ENCODE results near the gene MINDY3.

Gene MINDY3

DNA sequence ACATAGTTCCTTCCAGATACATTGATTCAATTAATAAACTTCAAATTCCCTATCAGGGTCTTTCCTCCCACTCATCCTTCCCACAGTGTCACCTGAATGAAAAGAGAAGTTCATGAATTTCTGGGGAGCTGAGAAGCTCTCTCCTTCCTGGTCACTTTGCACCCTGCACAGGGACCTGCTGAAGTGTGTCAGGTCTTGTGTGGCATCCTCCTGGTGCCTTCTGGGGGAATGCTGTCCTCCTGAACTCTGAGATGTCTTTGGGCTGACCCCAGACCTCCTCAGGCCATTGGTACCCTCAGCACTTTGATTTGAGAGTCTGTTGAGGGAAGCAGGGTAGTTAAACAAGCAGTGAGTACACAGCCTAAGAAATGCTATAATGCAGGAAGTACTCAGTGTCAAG, 101.0 kb downstream of the MINDY3 start:
- TF ChIP-seq SUZ12 (IDR thresholded peaks at IDR 0.05; ENCODE audit: extremely low read depth, insufficient read depth, insufficient read length) (no peak), ZNF274 (IDR thresholded peaks at IDR 0.05; ENCODE audit: low read depth, low read length) (no peak), YY1 (IDR thresholded peaks at IDR 0.05; ENCODE audit: insufficient read depth, insufficient read length) (no peak)
- Histone ChIP-seq H3K9ac (ENCODE audit: insufficient read length, low read depth) (no peak overlapping the region), H3K27me3 (ENCODE audit: insufficient read depth, insufficient read length) (no peaks in the 10 kb centered on the region), H3K9me3 (ENCODE audit: insufficient read depth, low read length) (no peaks in the 10 kb centered on the region), H3K4me1 (ENCODE audit: insufficient read depth, insufficient read length) (no peaks in the 10 kb centered on the region), H3K4me3 (ENCODE audit: insufficient read length, low read depth) (no peak overlapping the region), H3K36me3 (ENCODE audit: insufficient read depth, insufficient read length, low read length) (no peaks in the 10 kb centered on the region)
- DNase-seq (ENCODE audit: low read depth, low spot score), result no peak

DNA sequence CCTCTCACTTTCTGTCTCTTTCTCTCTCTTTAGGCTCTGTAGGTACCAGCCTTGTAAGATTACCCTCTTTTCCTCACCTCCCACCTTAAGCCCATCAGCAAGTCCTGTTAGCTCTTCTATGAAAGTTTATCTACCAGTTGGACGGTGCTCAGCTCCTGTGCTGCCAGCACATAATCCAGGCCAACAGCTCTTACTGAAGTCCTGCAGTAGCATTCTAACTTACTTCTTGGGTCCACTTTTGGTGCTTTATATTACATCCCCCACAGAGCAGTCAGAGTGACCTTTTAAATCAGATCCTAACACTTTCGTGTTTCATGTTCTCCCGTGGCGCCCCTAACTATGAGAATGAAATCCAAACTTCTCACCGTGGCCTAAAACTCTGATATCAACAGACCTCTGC, 101.7 kb downstream of the MINDY3 start:
- H3K4me1 ChIP-seq (ENCODE audit: insufficient read depth, insufficient read length), result no peaks in the 10 kb centered on the region
- TF ChIP-seq YY1 (IDR thresholded peaks at IDR 0.05; ENCODE audit: insufficient read depth, insufficient read length), result no peak
- TF ChIP-seq SUZ12 (IDR thresholded peaks at IDR 0.05; ENCODE audit: extremely low read depth, insufficient read depth, insufficient read length), result no peak
- TF ChIP-seq ZNF274 (IDR thresholded peaks at IDR 0.05; ENCODE audit: low read depth, low read length), result no peak
- H3K9ac ChIP-seq (ENCODE audit: insufficient read length, low read depth), result no peak overlapping the region
- DNase-seq (ENCODE audit: low read depth, low spot score), result no peak
- no peaks in the 10 kb centered on the region for H3K9me3 ChIP-seq (ENCODE audit: insufficient read depth, low read length)
- H3K27me3 ChIP-seq (ENCODE audit: insufficient read depth, insufficient read length), result no peaks in the 10 kb centered on the region
- no peaks in the 10 kb centered on the region for H3K36me3 ChIP-seq (ENCODE audit: insufficient read depth, insufficient read length, low read length)
- no peak overlapping the region for H3K4me3 ChIP-seq (ENCODE audit: insufficient read length, low read depth)

DNA sequence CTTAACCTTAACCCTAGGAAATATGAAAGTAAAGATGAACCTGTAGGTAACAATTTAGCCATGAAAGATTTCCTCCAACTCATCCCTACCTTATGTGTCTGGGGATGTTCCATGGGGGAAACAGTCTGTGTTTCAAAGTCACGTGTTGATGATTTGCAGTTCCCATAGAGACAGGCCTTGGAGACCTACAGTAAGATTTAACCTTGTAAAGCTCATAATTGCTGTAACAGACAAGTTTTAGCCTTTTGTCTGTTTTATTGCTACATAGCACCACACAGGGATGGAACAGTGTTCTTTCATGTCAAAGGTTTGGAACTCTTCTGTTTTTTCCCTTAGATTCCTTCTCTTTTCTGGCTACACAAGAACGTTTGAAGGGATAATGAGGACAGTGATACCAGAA, 105.4 kb downstream of the MINDY3 start:
- TF ChIP-seq YY1 (IDR thresholded peaks at IDR 0.05; ENCODE audit: insufficient read depth, insufficient read length) (no peak), ZNF274 (IDR thresholded peaks at IDR 0.05; ENCODE audit: low read depth, low read length) (no peak), SUZ12 (IDR thresholded peaks at IDR 0.05; ENCODE audit: extremely low read depth, insufficient read depth, insufficient read length) (no peak)
- H3K9ac ChIP-seq (ENCODE audit: insufficient read length, low read depth), result no peak overlapping the region

DNA sequence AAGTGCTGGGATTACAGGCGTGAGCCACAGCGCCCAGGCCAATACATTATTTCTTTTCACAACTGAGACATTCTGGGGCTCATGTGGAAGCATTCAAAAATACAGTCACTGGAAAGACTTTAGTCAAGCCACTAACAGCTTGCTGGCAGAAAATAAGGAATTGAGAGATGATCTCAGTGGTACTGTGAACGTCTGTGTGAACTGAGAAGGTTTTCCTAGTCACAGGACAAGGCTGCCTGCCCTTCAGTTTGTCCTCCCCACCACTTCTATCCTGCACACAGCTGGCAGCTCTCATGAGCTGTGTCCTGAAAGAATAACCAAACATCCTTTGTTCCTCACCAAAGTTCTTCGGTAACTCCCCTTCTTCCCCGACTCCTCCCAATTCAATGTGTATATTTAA, 109.3 kb downstream of the MINDY3 start:
- H3K27me3 ChIP-seq (ENCODE audit: insufficient read depth, insufficient read length), result no peaks in the 10 kb centered on the region
- H3K9me3 ChIP-seq (ENCODE audit: insufficient read depth, low read length), result no peaks in the 10 kb centered on the region
- TF ChIP-seq ZNF274 (IDR thresholded peaks at IDR 0.05; ENCODE audit: low read depth, low read length), result no peak
- no peak for TF ChIP-seq SUZ12 (IDR thresholded peaks at IDR 0.05; ENCODE audit: extremely low read depth, insufficient read depth, insufficient read length)
- TF ChIP-seq YY1 (IDR thresholded peaks at IDR 0.05; ENCODE audit: insufficient read depth, insufficient read length), result no peak
- H3K4me1 ChIP-seq (ENCODE audit: insufficient read depth, insufficient read length), result no peaks in the 10 kb centered on the region
- no peak overlapping the region for H3K9ac ChIP-seq (ENCODE audit: insufficient read length, low read depth)
- H3K4me3 ChIP-seq (ENCODE audit: insufficient read length, low read depth), result no peak overlapping the region
- no peaks in the 10 kb centered on the region for H3K36me3 ChIP-seq (ENCODE audit: insufficient read depth, insufficient read length, low read length)
- DNase-seq (ENCODE audit: low read depth, low spot score), result no peak

More for the DNA sequence above, 105.4 kb downstream of the MINDY3 start:
- no peak overlapping the region for H3K4me3 ChIP-seq (ENCODE audit: insufficient read length, low read depth)
- no peak for DNase-seq (ENCODE audit: low read depth, low spot score)
- no peaks in the 10 kb centered on the region for H3K27me3 ChIP-seq (ENCODE audit: insufficient read depth, insufficient read length)
- H3K36me3 ChIP-seq (ENCODE audit: insufficient read depth, insufficient read length, low read length), result no peaks in the 10 kb centered on the region
- no peaks in the 10 kb centered on the region for H3K4me1 ChIP-seq (ENCODE audit: insufficient read depth, insufficient read length)
- H3K9me3 ChIP-seq (ENCODE audit: insufficient read depth, low read length), result no peaks in the 10 kb centered on the region

DNA sequence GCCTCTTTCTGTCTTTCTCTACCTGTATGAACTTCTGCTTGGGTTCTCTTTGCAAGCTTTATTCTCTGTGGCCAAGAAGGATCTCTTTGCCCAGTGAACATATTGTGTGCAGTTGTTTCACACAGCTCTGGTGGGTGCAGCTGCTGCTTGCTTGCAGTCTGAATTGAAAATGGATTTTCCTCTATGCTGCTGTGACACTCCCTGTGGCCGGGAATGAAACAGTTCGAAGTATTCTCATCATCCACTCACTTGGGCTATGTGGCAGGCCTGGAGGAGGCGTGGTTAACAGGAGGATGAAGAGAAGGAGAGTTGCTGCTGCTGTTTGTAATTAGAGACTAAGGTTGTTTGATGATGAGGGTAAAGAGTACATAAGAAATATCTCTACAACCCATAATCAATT, 112.2 kb downstream of the MINDY3 start:
- H3K9ac ChIP-seq (ENCODE audit: insufficient read length, low read depth), result no peak overlapping the region
- no peaks in the 10 kb centered on the region for H3K4me1 ChIP-seq (ENCODE audit: insufficient read depth, insufficient read length)
- no peaks in the 10 kb centered on the region for H3K36me3 ChIP-seq (ENCODE audit: insufficient read depth, insufficient read length, low read length)
- no peak overlapping the region for H3K4me3 ChIP-seq (ENCODE audit: insufficient read length, low read depth)
- no peak for DNase-seq (ENCODE audit: low read depth, low spot score)
- TF ChIP-seq ZNF274 (IDR thresholded peaks at IDR 0.05; ENCODE audit: low read depth, low read length), result no peak
- no peak for TF ChIP-seq SUZ12 (IDR thresholded peaks at IDR 0.05; ENCODE audit: extremely low read depth, insufficient read depth, insufficient read length)
- no peak for TF ChIP-seq YY1 (IDR thresholded peaks at IDR 0.05; ENCODE audit: insufficient read depth, insufficient read length)
- H3K27me3 ChIP-seq (ENCODE audit: insufficient read depth, insufficient read length), result no peaks in the 10 kb centered on the region
- H3K9me3 ChIP-seq (ENCODE audit: insufficient read depth, low read length), result no peaks in the 10 kb centered on the region

DNA sequence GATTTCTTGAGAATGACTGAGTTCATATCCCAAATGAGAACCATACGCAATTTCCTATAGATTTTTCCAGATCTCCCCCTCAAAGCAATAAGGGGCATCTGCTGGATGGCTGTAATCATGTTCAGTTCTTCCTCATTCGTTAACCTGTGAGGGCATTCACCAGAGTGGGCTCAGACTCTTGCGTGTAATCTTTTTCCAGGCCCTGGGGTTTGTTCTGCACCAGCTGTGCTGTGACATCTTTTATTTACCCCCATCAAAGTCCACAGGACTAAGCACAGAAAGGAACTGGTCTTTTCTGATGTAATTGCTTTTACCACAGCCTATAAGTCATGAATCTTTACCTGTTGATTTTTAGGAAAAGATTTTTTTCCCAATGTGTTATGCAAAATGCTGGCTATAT, 112.7 kb downstream of the MINDY3 start:
- Histone ChIP-seq H3K4me1 (ENCODE audit: insufficient read depth, insufficient read length) (no peaks in the 10 kb centered on the region), H3K4me3 (ENCODE audit: insufficient read length, low read depth) (no peak overlapping the region), H3K9me3 (ENCODE audit: insufficient read depth, low read length) (no peaks in the 10 kb centered on the region), H3K27me3 (ENCODE audit: insufficient read depth, insufficient read length) (no peaks in the 10 kb centered on the region), H3K9ac (ENCODE audit: insufficient read length, low read depth) (no peak overlapping the region), H3K36me3 (ENCODE audit: insufficient read depth, insufficient read length, low read length) (no peaks in the 10 kb centered on the region)
- TF ChIP-seq SUZ12 (IDR thresholded peaks at IDR 0.05; ENCODE audit: extremely low read depth, insufficient read depth, insufficient read length) (no peak), YY1 (IDR thresholded peaks at IDR 0.05; ENCODE audit: insufficient read depth, insufficient read length) (no peak), ZNF274 (IDR thresholded peaks at IDR 0.05; ENCODE audit: low read depth, low read length) (no peak)
- DNase-seq (ENCODE audit: low read depth, low spot score), result no peak

DNA sequence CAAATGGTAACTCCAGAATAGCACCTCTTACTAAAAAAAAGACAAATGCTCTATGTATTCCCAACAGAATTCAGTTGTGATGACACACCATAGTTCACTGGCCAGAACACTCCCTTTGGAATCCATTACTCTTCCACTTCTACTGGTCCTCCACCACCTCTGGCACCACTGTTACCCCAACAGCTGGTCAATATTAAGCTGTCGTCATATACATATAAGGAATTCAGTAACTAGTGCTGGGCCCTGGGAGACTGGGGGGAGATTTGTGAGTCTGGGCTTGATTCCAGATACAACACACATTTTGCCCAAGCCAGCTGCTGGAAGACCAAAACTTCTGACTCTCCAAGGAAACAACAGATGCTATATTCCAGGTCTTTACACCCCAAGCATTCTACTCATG, 114.6 kb downstream of the MINDY3 start:
- TF ChIP-seq SUZ12 (IDR thresholded peaks at IDR 0.05; ENCODE audit: extremely low read depth, insufficient read depth, insufficient read length) (no peak), YY1 (IDR thresholded peaks at IDR 0.05; ENCODE audit: insufficient read depth, insufficient read length) (no peak), ZNF274 (IDR thresholded peaks at IDR 0.05; ENCODE audit: low read depth, low read length) (no peak)
- H3K4me1 ChIP-seq (ENCODE audit: insufficient read depth, insufficient read length), result no peaks in the 10 kb centered on the region
- H3K27me3 ChIP-seq (ENCODE audit: insufficient read depth, insufficient read length), result no peaks in the 10 kb centered on the region
- no peaks in the 10 kb centered on the region for H3K36me3 ChIP-seq (ENCODE audit: insufficient read depth, insufficient read length, low read length)
- no peak overlapping the region for H3K4me3 ChIP-seq (ENCODE audit: insufficient read length, low read depth)
- no peaks in the 10 kb centered on the region for H3K9me3 ChIP-seq (ENCODE audit: insufficient read depth, low read length)
- no peak overlapping the region for H3K9ac ChIP-seq (ENCODE audit: insufficient read length, low read depth)
- DNase-seq (ENCODE audit: low read depth, low spot score), result no peak
